HepG2 (cell line): ENCODE results near the gene SPATA25. TPM values are rescaled to one million over a fixed set of nuclear protein-coding genes. Genes with fewer than 3 reads are reported as not detected.

Experiments
- CREM ChIP-seq, 2 experiments: sonication (generic) in 1 of 2; formaldehyde crosslinking in 1 of 2; IDR thresholded peaks; 2 replicates each; pipeline versions ENCODE4 v1.4.0 to v1.6.1; 2016 to 2020; ENCODE audit warnings: antibody characterized with exemption in 1 of 2, mild to moderate bottlenecking in 1 of 2, missing genetic modification reagents in 1 of 2
- KDM6A ChIP-seq: IDR thresholded peaks from 2 replicates; pipeline ENCODE4 v1.6.1; 2016; ENCODE audit warnings: low read depth
- MED1 ChIP-seq: sonication (generic); formaldehyde crosslinking; IDR thresholded peaks from 2 replicates; pipeline ENCODE4 v1.4.0; 2020; ENCODE audit warnings: missing genetic modification reagents
- MZF1 ChIP-seq: sonication (generic); formaldehyde crosslinking; IDR thresholded peaks from 2 replicates; pipeline ENCODE4 v1.8.1; 2023; ENCODE audit warnings: mild to moderate bottlenecking, missing genetic modification reagents, borderline replicate concordance
- NCOA1 ChIP-seq: sonication (generic); formaldehyde crosslinking; IDR thresholded peaks from 2 replicates; pipeline ENCODE4 v1.9.0; 2021; ENCODE audit warnings: missing genetic modification reagents
- NONO ChIP-seq, 2 experiments: fragments of 450-650 bp in 1 of 2; sonication (generic) in 1 of 2; formaldehyde crosslinking in 1 of 2; IDR thresholded peaks in 1 of 2; conservative IDR thresholded peaks in 1 of 2; 2 replicates each; pipeline versions ENCODE4 v1.6.1 to v1.8.0; 2017 to 2022; ENCODE audit warnings: mild to moderate bottlenecking in 1 of 2, missing genetic modification reagents in 1 of 2, moderate library complexity in 1 of 2
- NR2F6 ChIP-seq, 2 experiments: IDR thresholded peaks; 2 replicates each; pipeline ENCODE4 v1.6.1; 2016; ENCODE audit warnings: antibody characterized with exemption in 1 of 2, mild to moderate bottlenecking in 1 of 2
- SUZ12 ChIP-seq: fragments of 150-350 bp; IDR thresholded peaks from 2 replicates; pipeline ENCODE4 v1.6.1; 2014; ENCODE audit warnings: low read depth, low read length
- TSC22D2 ChIP-seq: sonication (generic); formaldehyde crosslinking; IDR thresholded peaks from 2 replicates; pipeline ENCODE4 v1.5.1; 2020; ENCODE audit warnings: missing genetic modification reagents, mild to moderate bottlenecking, borderline replicate concordance
- ZFP62 ChIP-seq: sonication (generic); formaldehyde crosslinking; IDR thresholded peaks from 2 replicates; pipeline ENCODE4 v1.4.0; 2020; ENCODE audit warnings: missing genetic modification reagents
- ZMYM4 ChIP-seq: sonication (generic); formaldehyde crosslinking; IDR thresholded peaks from 2 replicates; pipeline ENCODE4 v1.8.1; 2023; ENCODE audit warnings: mild to moderate bottlenecking, missing genetic modification reagents
- ZNF143 ChIP-seq: sonication (generic); formaldehyde crosslinking; IDR thresholded peaks from 2 replicates; pipeline ENCODE4 v1.4.0; 2020; ENCODE audit warnings: missing genetic modification reagents
- ZNF33B ChIP-seq: sonication (generic); formaldehyde crosslinking; IDR thresholded peaks from 2 replicates; pipeline ENCODE4 v1.5.1; 2020; ENCODE audit warnings: mild to moderate bottlenecking, missing genetic modification reagents
- ZNF496 ChIP-seq: sonication (generic); formaldehyde crosslinking; IDR thresholded peaks from 2 replicates; pipeline ENCODE4 v1.8.1; 2023; ENCODE audit warnings: mild to moderate bottlenecking, moderate library complexity, missing genetic modification reagents; ENCODE audit not compliant: insufficient replicate concordance
- polyA plus RNA-seq, 8 experiments: library from polyadenylated mRNA; depleted of rRNA in 3 of 8; stranded (reverse) in 7 of 8; unstranded in 1 of 8; fragments of >200 nt; fragmentation: Illumina TruSeq in 4 of 8; extraction: Trizol in 4 of 8; gene quantifications; 2 replicates each; pipeline versions ENCODE4 v1.2.1 to v1.2.3, GENCODE V29; 2011 to 2016; ENCODE audit warnings: low read depth in 4 of 8, missing spikeins in 1 of 8, mixed read lengths in 1 of 8; ENCODE audit not compliant: insufficient read depth in 1 of 8
- total RNA-seq, 5 experiments: library from RNA; depleted of rRNA; stranded (reverse); fragments of >200 nt; fragmentation: Illumina TruSeq; extraction: Trizol; gene quantifications; 2 replicates each; pipeline ENCODE4 v1.2.3, GENCODE V29; 2016; ENCODE audit warnings: low read depth in 1 of 5
- TF ChIP-seq, protein P1 (sequence below): sonication (generic); formaldehyde crosslinking; IDR thresholded peaks from 2 replicates; pipeline ENCODE4 v1.8.1; 2023; ENCODE audit warnings: mild to moderate bottlenecking, moderate library complexity, missing genetic modification reagents
- TF ChIP-seq, protein P2 (sequence below): sonication (generic); formaldehyde crosslinking; IDR thresholded peaks from 2 replicates; pipeline ENCODE4 v1.5.0; 2020; ENCODE audit warnings: mild to moderate bottlenecking, missing genetic modification reagents
- TF ChIP-seq, protein P3 (sequence below): sonication (generic); formaldehyde crosslinking; IDR thresholded peaks from 2 replicates; pipeline ENCODE4 v1.4.0; 2020; ENCODE audit warnings: mild to moderate bottlenecking, low read depth, missing genetic modification reagents
- TF ChIP-seq, protein P4 (sequence below): sonication (generic); formaldehyde crosslinking; conservative IDR thresholded peaks from 2 replicates; pipeline ENCODE4 v1.4.0; 2020; ENCODE audit warnings: missing genetic modification reagents
- TF ChIP-seq, protein P5 (sequence below): sonication (generic); formaldehyde crosslinking; IDR thresholded peaks from 2 replicates; pipeline ENCODE4 v1.4.0; 2020; ENCODE audit warnings: missing genetic modification reagents

SPATA25 gene
- total and polyA plus RNA-seq, 2 of the 13 experiments (the other 11 are each of a cell fraction or from before 2014, with no cell fraction given): 4.8 to 7.6 TPM

DNA sequence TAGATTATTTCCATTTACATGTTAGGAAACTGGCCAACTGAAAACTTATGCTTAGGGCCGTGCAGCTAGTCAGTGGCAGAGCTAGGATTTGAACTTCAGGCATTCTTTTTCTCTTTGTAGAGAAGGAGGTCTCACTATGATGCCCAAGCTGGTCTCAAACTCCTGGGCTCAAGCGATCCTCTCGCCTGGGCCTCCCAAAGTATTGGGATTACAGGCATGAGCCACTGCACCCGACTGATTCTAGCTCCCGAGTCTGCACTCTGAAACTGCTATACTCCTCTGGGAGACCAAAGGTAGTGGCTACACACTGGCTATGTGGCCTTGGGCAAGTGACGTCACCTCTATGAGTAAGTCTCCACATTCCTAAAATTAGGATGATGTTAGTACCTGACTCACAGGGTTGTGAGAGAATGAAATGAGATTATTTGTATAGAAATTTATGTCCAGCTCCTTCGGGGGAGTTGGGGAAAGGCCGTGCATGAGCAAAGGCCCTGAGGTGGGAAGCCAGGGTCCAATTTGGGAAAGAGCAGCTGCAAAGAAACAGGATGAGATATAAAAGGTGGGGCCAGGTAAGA, 18.2 kb upstream of the SPATA25 start (continued):
- TF ChIP-seq, protein P1, sequence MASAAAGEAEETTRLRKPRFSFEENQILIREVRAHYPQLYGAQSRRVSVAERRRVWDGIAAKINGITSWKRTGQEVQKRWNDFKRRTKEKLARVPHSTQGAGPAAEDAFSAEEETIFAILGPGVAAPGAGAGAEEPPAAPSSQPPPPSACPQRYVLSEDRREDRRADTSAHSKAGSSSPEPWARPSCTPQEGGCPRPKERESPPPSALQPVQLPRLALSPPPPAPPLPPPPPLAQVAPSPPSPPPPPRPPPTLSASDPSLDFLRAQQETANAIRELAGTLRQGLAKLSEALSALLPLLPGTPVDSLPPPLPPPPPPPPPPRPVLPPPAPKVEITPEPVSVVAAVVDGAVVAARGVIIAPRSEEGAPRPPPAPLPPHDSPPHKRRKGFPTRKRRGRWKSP (CRISPR knock-in tag): 0 out of 2 replicates have a peak, but pooled peaks have one; percentile 30
- TF ChIP-seq ZFP62 (CRISPR knock-in tag): no peak
- TF ChIP-seq, protein P2, sequence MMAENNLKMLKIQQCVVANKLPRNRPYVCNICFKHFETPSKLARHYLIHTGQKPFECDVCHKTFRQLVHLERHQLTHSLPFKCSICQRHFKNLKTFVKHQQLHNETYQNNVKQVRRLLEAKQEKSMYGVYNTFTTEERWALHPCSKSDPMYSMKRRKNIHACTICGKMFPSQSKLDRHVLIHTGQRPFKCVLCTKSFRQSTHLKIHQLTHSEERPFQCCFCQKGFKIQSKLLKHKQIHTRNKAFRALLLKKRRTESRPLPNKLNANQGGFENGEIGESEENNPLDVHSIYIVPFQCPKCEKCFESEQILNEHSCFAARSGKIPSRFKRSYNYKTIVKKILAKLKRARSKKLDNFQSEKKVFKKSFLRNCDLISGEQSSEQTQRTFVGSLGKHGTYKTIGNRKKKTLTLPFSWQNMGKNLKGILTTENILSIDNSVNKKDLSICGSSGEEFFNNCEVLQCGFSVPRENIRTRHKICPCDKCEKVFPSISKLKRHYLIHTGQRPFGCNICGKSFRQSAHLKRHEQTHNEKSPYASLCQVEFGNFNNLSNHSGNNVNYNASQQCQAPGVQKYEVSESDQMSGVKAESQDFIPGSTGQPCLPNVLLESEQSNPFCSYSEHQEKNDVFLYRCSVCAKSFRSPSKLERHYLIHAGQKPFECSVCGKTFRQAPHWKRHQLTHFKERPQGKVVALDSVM (CRISPR knock-in tag): peak; percentile 76
- no peak for TF ChIP-seq ZNF143 (CRISPR knock-in tag)
- TF ChIP-seq MED1: 0 out of 2 replicates have a peak, but pooled peaks have one; percentile 36
- TF ChIP-seq TSC22D2: no peak
- no peak for TF ChIP-seq NR2F6 (IDR thresholded peaks at IDR 0.05)
- TF ChIP-seq NR2F6 (CRISPR knock-in tag; IDR thresholded peaks at IDR 0.05): no peak
- peak; percentile 59 for TF ChIP-seq CREM (IDR thresholded peaks at IDR 0.05)
- TF ChIP-seq CREM (CRISPR knock-in tag; IDR thresholded peaks at IDR 0.05): no peak
- no peak for TF ChIP-seq MZF1 (CRISPR knock-in tag)
- no peak for TF ChIP-seq ZNF33B (CRISPR knock-in tag)
- TF ChIP-seq ZMYM4 (CRISPR knock-in tag): no peak
- TF ChIP-seq NCOA1 (CRISPR knock-in tag): 0 out of 2 replicates have a peak, but pooled peaks have one; percentile 60
- TF ChIP-seq SUZ12: no peak
- no peak for TF ChIP-seq NONO (IDR thresholded peaks at IDR 0.05)
- no peak for TF ChIP-seq NONO (CRISPR knock-in tag; conservative IDR thresholded peaks at IDR 0.05)
- no peak for TF ChIP-seq ZNF496 (CRISPR knock-in tag)
- TF ChIP-seq, protein P3, sequence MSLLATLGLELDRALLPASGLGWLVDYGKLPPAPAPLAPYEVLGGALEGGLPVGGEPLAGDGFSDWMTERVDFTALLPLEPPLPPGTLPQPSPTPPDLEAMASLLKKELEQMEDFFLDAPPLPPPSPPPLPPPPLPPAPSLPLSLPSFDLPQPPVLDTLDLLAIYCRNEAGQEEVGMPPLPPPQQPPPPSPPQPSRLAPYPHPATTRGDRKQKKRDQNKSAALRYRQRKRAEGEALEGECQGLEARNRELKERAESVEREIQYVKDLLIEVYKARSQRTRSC (CRISPR knock-in tag): no peak
- TF ChIP-seq, protein P4, sequence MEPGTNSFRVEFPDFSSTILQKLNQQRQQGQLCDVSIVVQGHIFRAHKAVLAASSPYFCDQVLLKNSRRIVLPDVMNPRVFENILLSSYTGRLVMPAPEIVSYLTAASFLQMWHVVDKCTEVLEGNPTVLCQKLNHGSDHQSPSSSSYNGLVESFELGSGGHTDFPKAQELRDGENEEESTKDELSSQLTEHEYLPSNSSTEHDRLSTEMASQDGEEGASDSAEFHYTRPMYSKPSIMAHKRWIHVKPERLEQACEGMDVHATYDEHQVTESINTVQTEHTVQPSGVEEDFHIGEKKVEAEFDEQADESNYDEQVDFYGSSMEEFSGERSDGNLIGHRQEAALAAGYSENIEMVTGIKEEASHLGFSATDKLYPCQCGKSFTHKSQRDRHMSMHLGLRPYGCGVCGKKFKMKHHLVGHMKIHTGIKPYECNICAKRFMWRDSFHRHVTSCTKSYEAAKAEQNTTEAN (CRISPR knock-in tag): no peak
- TF ChIP-seq KDM6A (CRISPR knock-in tag): no peak
- TF ChIP-seq, protein P5, sequence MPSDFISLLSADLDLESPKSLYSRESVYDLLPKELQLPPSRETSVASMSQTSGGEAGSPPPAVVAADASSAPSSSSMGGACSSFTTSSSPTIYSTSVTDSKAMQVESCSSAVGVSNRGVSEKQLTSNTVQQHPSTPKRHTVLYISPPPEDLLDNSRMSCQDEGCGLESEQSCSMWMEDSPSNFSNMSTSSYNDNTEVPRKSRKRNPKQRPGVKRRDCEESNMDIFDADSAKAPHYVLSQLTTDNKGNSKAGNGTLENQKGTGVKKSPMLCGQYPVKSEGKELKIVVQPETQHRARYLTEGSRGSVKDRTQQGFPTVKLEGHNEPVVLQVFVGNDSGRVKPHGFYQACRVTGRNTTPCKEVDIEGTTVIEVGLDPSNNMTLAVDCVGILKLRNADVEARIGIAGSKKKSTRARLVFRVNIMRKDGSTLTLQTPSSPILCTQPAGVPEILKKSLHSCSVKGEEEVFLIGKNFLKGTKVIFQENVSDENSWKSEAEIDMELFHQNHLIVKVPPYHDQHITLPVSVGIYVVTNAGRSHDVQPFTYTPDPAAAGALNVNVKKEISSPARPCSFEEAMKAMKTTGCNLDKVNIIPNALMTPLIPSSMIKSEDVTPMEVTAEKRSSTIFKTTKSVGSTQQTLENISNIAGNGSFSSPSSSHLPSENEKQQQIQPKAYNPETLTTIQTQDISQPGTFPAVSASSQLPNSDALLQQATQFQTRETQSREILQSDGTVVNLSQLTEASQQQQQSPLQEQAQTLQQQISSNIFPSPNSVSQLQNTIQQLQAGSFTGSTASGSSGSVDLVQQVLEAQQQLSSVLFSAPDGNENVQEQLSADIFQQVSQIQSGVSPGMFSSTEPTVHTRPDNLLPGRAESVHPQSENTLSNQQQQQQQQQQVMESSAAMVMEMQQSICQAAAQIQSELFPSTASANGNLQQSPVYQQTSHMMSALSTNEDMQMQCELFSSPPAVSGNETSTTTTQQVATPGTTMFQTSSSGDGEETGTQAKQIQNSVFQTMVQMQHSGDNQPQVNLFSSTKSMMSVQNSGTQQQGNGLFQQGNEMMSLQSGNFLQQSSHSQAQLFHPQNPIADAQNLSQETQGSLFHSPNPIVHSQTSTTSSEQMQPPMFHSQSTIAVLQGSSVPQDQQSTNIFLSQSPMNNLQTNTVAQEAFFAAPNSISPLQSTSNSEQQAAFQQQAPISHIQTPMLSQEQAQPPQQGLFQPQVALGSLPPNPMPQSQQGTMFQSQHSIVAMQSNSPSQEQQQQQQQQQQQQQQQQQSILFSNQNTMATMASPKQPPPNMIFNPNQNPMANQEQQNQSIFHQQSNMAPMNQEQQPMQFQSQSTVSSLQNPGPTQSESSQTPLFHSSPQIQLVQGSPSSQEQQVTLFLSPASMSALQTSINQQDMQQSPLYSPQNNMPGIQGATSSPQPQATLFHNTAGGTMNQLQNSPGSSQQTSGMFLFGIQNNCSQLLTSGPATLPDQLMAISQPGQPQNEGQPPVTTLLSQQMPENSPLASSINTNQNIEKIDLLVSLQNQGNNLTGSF: no peak
